SIG-M5 (cell line): ENCODE measurements around the gene SLC27A5.
"Not testable (repeated sequence)": the region's sequence is repeated elsewhere in the genome, so short reads cannot be mapped to it uniquely, and the experiment has no call there.

Experiments used
- DNase-seq: peaks from one replicate; lab custom pipeline; 2025; lab: John Stamatoyannopoulos, UW

The SLC27A5 gene

GRCh38 chr19:58468216-58468839 is 43.5 kb downstream of the SLC27A5 start:
- DNase-seq = no peak

DNA sequence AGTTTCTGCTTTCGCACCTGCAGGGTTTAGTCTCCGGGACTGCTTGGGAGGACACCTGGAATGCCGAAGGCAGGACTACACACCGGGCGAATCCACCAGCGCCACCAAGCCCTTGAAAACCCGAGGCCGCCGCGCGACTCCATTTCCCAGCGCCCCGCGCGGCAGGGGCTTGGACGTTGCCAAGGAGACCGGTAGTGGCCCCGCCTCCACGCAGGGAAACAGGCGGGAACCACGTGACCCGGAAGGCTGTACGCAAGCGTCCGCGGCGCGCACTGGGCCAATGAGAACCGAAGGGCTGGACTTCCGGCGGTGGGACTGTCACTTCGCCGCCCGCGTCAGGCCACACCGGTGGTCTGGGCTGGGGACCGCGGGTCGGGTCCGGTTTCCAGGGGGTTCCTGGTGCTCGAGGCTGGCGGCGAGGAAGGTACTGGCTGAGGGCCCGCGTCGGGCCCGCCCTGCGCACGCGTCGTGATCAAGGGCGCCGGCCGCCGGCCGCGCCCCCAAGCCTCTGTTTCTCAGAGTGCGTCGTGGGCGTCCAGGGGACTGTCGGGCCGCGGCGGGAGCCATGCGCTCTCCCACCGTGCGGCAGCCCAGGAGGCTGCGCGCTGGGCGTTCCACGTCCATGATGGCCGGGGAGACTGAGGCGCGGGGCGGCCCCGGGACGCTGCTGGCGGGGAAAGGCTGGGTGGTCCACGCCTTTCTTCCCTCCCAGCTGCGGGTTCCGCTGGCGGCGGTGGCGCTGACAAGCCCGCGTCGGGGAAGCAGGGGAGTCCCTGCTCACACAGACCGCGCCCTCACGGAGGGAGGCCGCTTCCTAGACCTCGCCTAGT is 44.8 kb downstream of the SLC27A5 start, which contains the start of gene ZNF324:
ZNF324 (plus strand) TSS at position 321 of the 830 bp plus-strand sequence. CDS start 2,106 bp downstream, outside the sequence.
- DNase-seq = peak; percentile 57

DNA sequence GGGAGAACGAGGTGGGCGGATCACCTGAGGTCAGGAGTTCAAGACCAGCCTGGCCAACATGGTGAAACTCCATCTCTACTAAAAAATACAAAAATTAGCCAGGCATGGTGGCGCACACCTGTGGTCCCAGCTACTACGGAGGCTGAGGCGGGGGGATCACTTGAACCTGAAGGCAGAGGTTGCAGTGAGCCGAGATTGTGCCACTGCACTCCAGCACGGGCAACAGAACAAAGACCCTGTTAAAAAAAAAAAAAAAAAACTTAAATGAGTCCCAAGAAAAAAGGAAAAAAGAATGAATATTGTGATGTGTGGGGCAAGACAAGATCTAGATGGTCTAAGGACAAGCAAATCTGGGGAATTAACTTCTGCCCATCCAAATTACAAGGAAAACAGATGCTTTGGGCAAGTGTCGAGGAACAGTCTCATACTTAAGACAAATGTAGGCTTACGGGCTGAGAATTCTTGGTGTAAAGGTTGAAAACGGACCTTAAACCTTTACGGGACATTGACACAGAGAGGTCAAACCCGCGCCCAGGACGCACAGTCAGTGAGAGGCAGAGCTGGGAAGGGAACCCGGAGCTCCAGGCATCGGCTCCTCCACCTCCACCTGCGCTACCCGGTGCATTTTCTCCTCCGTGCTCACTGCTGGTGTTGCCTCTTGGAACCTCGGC is 45.6 kb downstream of the SLC27A5 start:
- DNase-seq = no peak

- no peak for DNase-seq
Measured at GRCh38 chr19:58460039-58460438, 51.8 kb downstream of the SLC27A5 start.

GRCh38 chr19:58456111-58456510 is 55.7 kb downstream of the SLC27A5 start:
- no peak for DNase-seq

- DNase-seq = no peak
Measured at GRCh38 chr19:58455306-58455705, 56.5 kb downstream of the SLC27A5 start.

DNA sequence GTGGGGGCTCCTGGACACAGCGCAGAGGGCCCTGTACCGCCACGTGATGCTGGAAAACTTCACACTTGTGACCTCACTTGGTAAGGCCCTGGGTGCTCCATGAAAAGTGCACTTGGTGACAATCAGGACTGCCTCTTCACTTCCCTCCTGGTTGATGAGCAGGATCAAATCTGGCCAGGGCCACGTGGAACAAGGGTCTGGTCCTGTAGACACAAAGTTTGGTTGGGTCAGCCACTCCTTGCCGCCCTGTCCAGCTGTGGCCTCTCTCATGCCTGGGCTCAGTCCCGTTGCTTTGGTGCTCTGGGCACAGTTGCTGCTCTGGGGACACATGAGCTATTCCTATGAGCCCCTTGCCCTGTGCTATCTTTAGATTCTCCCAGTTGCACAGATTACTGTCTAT is 58.0 kb downstream of the SLC27A5 start:
- no peak for DNase-seq

GRCh38 chr19:58451358-58452101 is 60.3 kb downstream of the SLC27A5 start, which contains the start of gene ZNF324B:
Gene ZNF324B (plus strand): TSS chr19:58451622. CDS start chr19:58453702, 2,080 bp downstream.
- DNase-seq = peak; percentile 51

- no peak for DNase-seq
Measured at GRCh38 chr19:58450856-58451357, 60.9 kb downstream of the SLC27A5 start.

- not testable (repeated sequence) for DNase-seq
Measured at GRCh38 chr19:58449980-58450379, 61.8 kb downstream of the SLC27A5 start.

GRCh38 chr19:58448860-58449259 is 62.9 kb downstream of the SLC27A5 start:
- DNase-seq = not testable (repeated sequence)
